Measurements from ENCODE around the gene LAMA2. TPM values are rescaled to one million over a fixed set of nuclear protein-coding genes. Genes with fewer than 3 reads are reported as not detected.

The LAMA2 gene
- total RNA-seq, 1 donor from 2014 or later, result 18.0 TPM

- H3K9me3 Mint-ChIP-seq (ENCODE audit: unreplicated experiment), result peaks cover 2% of the 10 kb centered on the region
- no peaks in the 10 kb centered on the region for H3K27me3 Mint-ChIP-seq (ENCODE audit: unreplicated experiment)
- H3K4me3 Mint-ChIP-seq (ENCODE audit: unreplicated experiment), result no peak overlapping the region
- H3K4me1 Mint-ChIP-seq (ENCODE audit: unreplicated experiment), result no peaks in the 10 kb centered on the region
- H3K36me3 Mint-ChIP-seq (ENCODE audit: unreplicated experiment), result peaks cover 3% of the 10 kb centered on the region
- TF ChIP-seq, protein P1, sequence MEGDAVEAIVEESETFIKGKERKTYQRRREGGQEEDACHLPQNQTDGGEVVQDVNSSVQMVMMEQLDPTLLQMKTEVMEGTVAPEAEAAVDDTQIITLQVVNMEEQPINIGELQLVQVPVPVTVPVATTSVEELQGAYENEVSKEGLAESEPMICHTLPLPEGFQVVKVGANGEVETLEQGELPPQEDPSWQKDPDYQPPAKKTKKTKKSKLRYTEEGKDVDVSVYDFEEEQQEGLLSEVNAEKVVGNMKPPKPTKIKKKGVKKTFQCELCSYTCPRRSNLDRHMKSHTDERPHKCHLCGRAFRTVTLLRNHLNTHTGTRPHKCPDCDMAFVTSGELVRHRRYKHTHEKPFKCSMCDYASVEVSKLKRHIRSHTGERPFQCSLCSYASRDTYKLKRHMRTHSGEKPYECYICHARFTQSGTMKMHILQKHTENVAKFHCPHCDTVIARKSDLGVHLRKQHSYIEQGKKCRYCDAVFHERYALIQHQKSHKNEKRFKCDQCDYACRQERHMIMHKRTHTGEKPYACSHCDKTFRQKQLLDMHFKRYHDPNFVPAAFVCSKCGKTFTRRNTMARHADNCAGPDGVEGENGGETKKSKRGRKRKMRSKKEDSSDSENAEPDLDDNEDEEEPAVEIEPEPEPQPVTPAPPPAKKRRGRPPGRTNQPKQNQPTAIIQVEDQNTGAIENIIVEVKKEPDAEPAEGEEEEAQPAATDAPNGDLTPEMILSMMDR (IDR thresholded peaks at IDR 0.05), result no peak
- H3K27ac Mint-ChIP-seq (ENCODE audit: unreplicated experiment), result no peak overlapping the region
- DNase-seq (ENCODE audit: extremely low spot score, unreplicated experiment), result no peak
These were observed 682.4 kb downstream of the LAMA2 start for GRCh38 chr6:129565366-129565765.

GRCh38 chr6:129565811-129566210 lies 682.9 kb downstream of the LAMA2 start:
- Mint-ChIP-seq H3K27me3 (ENCODE audit: unreplicated experiment) (no peaks in the 10 kb centered on the region), H3K9me3 (ENCODE audit: unreplicated experiment) (peaks cover 4% of the 10 kb centered on the region), H3K4me3 (ENCODE audit: unreplicated experiment) (no peak overlapping the region), H3K36me3 (ENCODE audit: unreplicated experiment) (peaks cover 5% of the 10 kb centered on the region), H3K27ac (ENCODE audit: unreplicated experiment) (no peak overlapping the region), H3K4me1 (ENCODE audit: unreplicated experiment) (no peaks in the 10 kb centered on the region)
- no peak for DNase-seq (ENCODE audit: extremely low spot score, unreplicated experiment)
- TF ChIP-seq, protein P1 (IDR thresholded peaks at IDR 0.05), result no peak

All from osteocyte (in vitro differentiated cells).